Uterus (tissue), 2 donors: Measurements from ENCODE around the gene STUB1.

Experiments used
- POLR2A ChIP-seq, 2 donors: fragments of 450-650 bp; IDR thresholded peaks; one replicate each; pipeline ENCODE4 v1.6.1; 2016; ENCODE audit warnings: antibody characterized with exemption in 2 of 2, mild to moderate bottlenecking in 1 of 2, moderate library complexity in 1 of 2
- TF ChIP-seq, protein P1 (sequence below), 4 experiments: fragments of 200-600 bp in 2 of 4; fragments of 450-650 bp in 2 of 4; sonication (generic) in 2 of 4; IDR thresholded peaks; one replicate each; pipeline ENCODE4 v1.5.1; 2016 to 2019; ENCODE audit warnings: antibody characterized with exemption in 4 of 4, mild to moderate bottlenecking in 2 of 4, moderate library complexity in 1 of 4

DNA sequence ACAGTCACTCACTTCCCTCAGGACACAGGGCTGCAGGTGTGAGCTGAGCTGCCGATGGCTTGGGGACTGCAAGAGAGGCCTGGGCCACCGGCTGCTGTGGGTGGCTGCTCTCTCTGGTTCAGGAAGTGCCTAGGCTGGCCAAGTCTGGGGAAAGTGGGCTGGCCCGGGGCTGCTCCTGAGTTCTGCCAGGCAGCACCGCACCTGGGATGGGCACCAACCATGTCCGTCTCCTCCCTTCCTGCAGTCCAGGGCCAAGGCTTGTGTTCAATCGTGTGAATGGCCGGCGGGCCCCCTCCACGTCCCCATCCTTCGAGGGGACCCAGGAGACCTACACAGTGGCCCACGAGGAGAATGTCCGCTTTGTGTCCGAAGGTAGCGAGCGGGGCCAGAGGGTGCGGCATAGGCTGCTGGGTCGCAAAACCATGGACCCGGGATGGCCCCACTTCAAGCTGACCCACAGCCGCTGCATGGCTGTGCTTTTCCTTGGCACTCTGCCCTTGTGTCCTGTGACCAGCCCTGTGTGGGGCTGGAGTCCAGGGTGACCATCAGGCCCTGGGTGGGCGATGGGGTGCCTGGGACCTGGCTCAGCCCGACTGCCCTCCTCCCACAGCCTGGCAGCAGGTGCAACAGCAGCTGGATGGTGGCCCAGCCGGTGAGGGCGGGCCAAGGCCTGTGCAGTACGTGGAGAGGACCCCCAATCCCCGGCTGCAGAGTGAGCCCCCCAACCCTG lies 32.9 kb upstream of the STUB1 start:
- TF ChIP-seq, protein P1, sequence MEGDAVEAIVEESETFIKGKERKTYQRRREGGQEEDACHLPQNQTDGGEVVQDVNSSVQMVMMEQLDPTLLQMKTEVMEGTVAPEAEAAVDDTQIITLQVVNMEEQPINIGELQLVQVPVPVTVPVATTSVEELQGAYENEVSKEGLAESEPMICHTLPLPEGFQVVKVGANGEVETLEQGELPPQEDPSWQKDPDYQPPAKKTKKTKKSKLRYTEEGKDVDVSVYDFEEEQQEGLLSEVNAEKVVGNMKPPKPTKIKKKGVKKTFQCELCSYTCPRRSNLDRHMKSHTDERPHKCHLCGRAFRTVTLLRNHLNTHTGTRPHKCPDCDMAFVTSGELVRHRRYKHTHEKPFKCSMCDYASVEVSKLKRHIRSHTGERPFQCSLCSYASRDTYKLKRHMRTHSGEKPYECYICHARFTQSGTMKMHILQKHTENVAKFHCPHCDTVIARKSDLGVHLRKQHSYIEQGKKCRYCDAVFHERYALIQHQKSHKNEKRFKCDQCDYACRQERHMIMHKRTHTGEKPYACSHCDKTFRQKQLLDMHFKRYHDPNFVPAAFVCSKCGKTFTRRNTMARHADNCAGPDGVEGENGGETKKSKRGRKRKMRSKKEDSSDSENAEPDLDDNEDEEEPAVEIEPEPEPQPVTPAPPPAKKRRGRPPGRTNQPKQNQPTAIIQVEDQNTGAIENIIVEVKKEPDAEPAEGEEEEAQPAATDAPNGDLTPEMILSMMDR (IDR thresholded peaks at IDR 0.05): no peak
- TF ChIP-seq POLR2A (IDR thresholded peaks at IDR 0.05): no peak
